Epithelial cell of esophagus (primary cell): ENCODE measurements around the gene SRCIN1.

ENCODE experiments used
- DNase-seq: peaks from one replicate; pipeline ENCODE4 v3.0.0; 2010; ENCODE audit warnings: low read depth
- H3K4me3 ChIP-seq: 2 replicates; pipeline ENCODE4 v1.5.1; 2011; ENCODE audit warnings: mild to moderate bottlenecking, low read length, control low read depth
- CTCF ChIP-seq: IDR thresholded peaks from 2 replicates; pipeline ENCODE4 v1.5.1; 2011; ENCODE audit warnings: low read depth, mild to moderate bottlenecking, low read length, control low read depth, inconsistent platforms; ENCODE audit not compliant: insufficient read depth; ENCODE audit errors: missing control alignments

Gene SRCIN1

GRCh38 chr17:38620551-38621277, 15.0 kb upstream of the SRCIN1 start:
- no peak overlapping the region for H3K4me3 ChIP-seq
- TF ChIP-seq CTCF = no peak
- no peak for DNase-seq

GRCh38 chr17:38619937-38620550, 14.3 kb upstream of the SRCIN1 start:
- H3K4me3 ChIP-seq = no peak overlapping the region
- TF ChIP-seq CTCF = no peak
- no peak for DNase-seq

- DNase-seq = no peak
- TF ChIP-seq CTCF = no peak
- H3K4me3 ChIP-seq = no peak overlapping the region
These were observed 13.7 kb upstream of the SRCIN1 start for GRCh38 chr17:38619451-38619795.

- no peak for TF ChIP-seq CTCF
- no peak for DNase-seq
- H3K4me3 ChIP-seq = no peak overlapping the region
These were observed 12.4 kb upstream of the SRCIN1 start for GRCh38 chr17:38617967-38618760.

- no peak for TF ChIP-seq CTCF
- no peak overlapping the region for H3K4me3 ChIP-seq
- no peak for DNase-seq
These were observed 11.5 kb upstream of the SRCIN1 start for GRCh38 chr17:38617074-38617860.

GRCh38 chr17:38616361-38616760, 10.6 kb upstream of the SRCIN1 start:
- TF ChIP-seq CTCF = no peak

More at GRCh38 chr17:38616361-38616760, 10.6 kb upstream of the SRCIN1 start:
- no peak for DNase-seq
- no peak overlapping the region for H3K4me3 ChIP-seq
